ENCODE measurements around the gene PAX2. TPM values are rescaled to one million over a fixed set of nuclear protein-coding genes. Genes with fewer than 3 reads are reported as not detected.

Gene PAX2
- total RNA-seq, 1 donor from 2014 or later: 17.4 TPM

DNA sequence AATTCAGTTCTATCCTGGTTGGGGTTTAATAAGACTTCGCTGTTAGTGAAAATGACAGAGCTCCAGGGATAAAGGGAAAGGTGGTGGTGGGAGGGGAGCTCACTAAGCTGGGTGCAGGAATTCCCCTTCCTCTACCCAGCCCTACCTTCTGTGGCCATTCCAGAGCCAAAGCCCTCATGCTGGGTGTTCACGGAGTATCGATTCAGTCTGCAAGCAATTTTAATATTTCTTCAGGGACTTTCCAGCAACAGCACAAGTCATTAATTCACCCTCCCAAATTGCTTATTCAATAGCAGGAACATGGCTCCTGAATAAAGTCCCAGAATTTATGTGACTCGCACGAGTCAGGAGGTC, 22.0 kb downstream of the PAX2 start:
- Mint-ChIP-seq H3K27ac (ENCODE audit: unreplicated experiment) (no peak overlapping the region), H3K4me3 (ENCODE audit: unreplicated experiment) (no peak overlapping the region), H3K4me1 (ENCODE audit: unreplicated experiment) (peaks cover 34% of the 10 kb centered on the region), H3K9me3 (ENCODE audit: unreplicated experiment) (no peaks in the 10 kb centered on the region), H3K36me3 (ENCODE audit: low read depth, unreplicated experiment) (no peaks in the 10 kb centered on the region), H3K27me3 (ENCODE audit: unreplicated experiment) (peaks cover 3% of the 10 kb centered on the region)
- TF ChIP-seq, protein P1, sequence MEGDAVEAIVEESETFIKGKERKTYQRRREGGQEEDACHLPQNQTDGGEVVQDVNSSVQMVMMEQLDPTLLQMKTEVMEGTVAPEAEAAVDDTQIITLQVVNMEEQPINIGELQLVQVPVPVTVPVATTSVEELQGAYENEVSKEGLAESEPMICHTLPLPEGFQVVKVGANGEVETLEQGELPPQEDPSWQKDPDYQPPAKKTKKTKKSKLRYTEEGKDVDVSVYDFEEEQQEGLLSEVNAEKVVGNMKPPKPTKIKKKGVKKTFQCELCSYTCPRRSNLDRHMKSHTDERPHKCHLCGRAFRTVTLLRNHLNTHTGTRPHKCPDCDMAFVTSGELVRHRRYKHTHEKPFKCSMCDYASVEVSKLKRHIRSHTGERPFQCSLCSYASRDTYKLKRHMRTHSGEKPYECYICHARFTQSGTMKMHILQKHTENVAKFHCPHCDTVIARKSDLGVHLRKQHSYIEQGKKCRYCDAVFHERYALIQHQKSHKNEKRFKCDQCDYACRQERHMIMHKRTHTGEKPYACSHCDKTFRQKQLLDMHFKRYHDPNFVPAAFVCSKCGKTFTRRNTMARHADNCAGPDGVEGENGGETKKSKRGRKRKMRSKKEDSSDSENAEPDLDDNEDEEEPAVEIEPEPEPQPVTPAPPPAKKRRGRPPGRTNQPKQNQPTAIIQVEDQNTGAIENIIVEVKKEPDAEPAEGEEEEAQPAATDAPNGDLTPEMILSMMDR (IDR thresholded peaks at IDR 0.05; ENCODE audit: unreplicated experiment): no peak
- no peak for DNase-seq (ENCODE audit: low spot score)

DNA sequence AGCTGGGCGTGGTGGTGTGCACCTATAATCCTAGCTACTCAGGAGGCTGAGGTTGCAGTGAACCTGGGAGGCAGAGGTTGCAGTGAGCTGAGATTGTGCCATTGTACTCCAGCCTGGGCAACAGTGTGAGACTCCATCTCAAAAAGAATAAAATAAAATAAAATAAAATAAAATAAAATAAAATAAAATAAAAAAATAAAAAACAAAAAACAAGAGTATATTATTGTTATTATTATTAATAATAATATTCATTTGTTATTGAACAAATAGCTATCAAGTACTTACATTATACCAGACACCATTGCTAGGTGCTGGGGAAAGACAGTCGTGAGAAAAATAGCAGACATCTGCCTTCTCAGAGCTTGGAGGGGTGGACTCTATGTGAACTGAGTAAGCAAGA, 24.1 kb downstream of the PAX2 start:
- Mint-ChIP-seq H3K36me3 (ENCODE audit: low read depth, unreplicated experiment) (no peaks in the 10 kb centered on the region), H3K4me1 (ENCODE audit: unreplicated experiment) (peaks cover 40% of the 10 kb centered on the region), H3K27me3 (ENCODE audit: unreplicated experiment) (peaks cover 3% of the 10 kb centered on the region), H3K27ac (ENCODE audit: unreplicated experiment) (no peak overlapping the region), H3K4me3 (ENCODE audit: unreplicated experiment) (no peak overlapping the region), H3K9me3 (ENCODE audit: unreplicated experiment) (no peaks in the 10 kb centered on the region)
- TF ChIP-seq, protein P1 (IDR thresholded peaks at IDR 0.05; ENCODE audit: unreplicated experiment): no peak
- no peak for DNase-seq (ENCODE audit: low spot score)

DNA sequence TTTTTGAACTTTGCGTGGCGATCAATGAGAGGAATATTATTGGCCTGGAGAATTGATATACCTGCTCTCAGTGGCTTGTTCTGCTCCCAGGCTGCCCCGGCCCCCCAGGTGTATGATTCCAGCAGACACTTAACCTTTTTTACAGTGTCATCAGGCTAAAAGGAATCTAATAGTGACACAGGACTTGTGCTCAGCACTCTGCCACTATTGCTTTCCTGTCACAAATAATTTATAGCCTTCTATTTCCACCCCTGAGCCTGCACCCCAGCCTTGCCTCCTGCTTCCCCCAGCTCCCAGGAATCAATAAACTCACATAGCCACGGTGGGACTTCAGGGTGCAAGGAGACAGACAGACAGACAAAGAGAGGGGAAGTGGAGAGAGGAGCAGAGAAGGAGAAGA, 28.3 kb downstream of the PAX2 start:
- Mint-ChIP-seq H3K27ac (ENCODE audit: unreplicated experiment) (no peak overlapping the region), H3K4me3 (ENCODE audit: unreplicated experiment) (no peak overlapping the region), H3K36me3 (ENCODE audit: low read depth, unreplicated experiment) (peaks cover 22% of the 10 kb centered on the region), H3K9me3 (ENCODE audit: unreplicated experiment) (no peaks in the 10 kb centered on the region), H3K4me1 (ENCODE audit: unreplicated experiment) (peaks cover 37% of the 10 kb centered on the region), H3K27me3 (ENCODE audit: unreplicated experiment) (peaks cover 9% of the 10 kb centered on the region)
- no peak for DNase-seq (ENCODE audit: low spot score)
- TF ChIP-seq, protein P1 (IDR thresholded peaks at IDR 0.05; ENCODE audit: unreplicated experiment): no peak

DNA sequence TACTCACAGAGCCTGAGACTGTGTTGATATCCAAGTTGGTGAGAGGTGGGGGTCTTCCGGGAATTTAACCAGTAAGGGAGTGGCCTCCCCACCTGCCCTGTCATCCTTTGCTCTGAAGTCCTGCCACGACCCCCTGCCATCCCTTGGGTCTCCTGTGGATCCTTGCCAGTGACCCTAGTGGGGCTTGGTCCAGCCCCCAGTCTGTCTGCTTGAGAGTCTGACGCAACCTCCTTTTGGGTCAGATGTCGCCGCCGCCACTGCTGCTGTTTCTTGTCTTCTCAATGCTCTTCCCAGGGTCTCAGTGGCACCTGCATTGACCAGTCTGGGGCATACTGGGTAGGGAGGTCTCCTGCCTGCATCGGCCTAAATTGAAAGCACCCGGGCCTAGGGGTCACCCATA, 28.8 kb downstream of the PAX2 start:
- no peaks in the 10 kb centered on the region for H3K9me3 Mint-ChIP-seq (ENCODE audit: unreplicated experiment)
- peaks cover 9% of the 10 kb centered on the region for H3K27me3 Mint-ChIP-seq (ENCODE audit: unreplicated experiment)
- H3K27ac Mint-ChIP-seq (ENCODE audit: unreplicated experiment): no peak overlapping the region
- no peak overlapping the region for H3K4me3 Mint-ChIP-seq (ENCODE audit: unreplicated experiment)
- peaks cover 37% of the 10 kb centered on the region for H3K4me1 Mint-ChIP-seq (ENCODE audit: unreplicated experiment)
- H3K36me3 Mint-ChIP-seq (ENCODE audit: low read depth, unreplicated experiment): peaks cover 27% of the 10 kb centered on the region
- DNase-seq (ENCODE audit: low spot score): no peak
- TF ChIP-seq, protein P1 (IDR thresholded peaks at IDR 0.05; ENCODE audit: unreplicated experiment): no peak

DNA sequence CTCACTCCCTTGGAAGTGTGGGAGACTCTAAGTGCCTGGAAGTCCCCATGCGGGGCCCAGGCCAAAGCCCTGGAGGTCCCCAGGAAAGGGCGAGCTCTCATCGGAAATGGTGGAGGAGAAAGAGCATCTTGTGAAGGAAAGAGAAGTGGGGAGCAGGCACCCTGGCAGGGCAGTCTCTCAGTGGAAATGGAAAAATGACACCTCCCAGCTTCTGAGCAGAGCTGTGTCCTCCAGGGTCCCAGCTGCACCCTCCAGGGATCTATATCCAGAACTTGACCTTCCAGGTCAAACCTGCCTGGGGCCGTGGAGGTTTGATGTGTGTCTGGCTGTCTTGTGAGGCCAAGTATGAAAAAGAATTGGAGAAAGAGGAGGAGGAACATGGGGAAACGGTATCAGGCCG, 29.5 kb downstream of the PAX2 start:
- H3K27me3 Mint-ChIP-seq (ENCODE audit: unreplicated experiment): peaks cover 12% of the 10 kb centered on the region
- H3K27ac Mint-ChIP-seq (ENCODE audit: unreplicated experiment): no peak overlapping the region

More for the DNA sequence above, 29.5 kb downstream of the PAX2 start:
- Mint-ChIP-seq H3K9me3 (ENCODE audit: unreplicated experiment) (no peaks in the 10 kb centered on the region), H3K4me1 (ENCODE audit: unreplicated experiment) (peaks cover 36% of the 10 kb centered on the region), H3K4me3 (ENCODE audit: unreplicated experiment) (no peak overlapping the region), H3K36me3 (ENCODE audit: low read depth, unreplicated experiment) (peaks cover 31% of the 10 kb centered on the region)
- no peak for DNase-seq (ENCODE audit: low spot score)
- TF ChIP-seq, protein P1 (IDR thresholded peaks at IDR 0.05; ENCODE audit: unreplicated experiment): no peak
